ENCODE data around the gene SLC27A1. TPM values are rescaled to one million over a fixed set of nuclear protein-coding genes. Genes with fewer than 3 reads are reported as not detected.

The SLC27A1 gene
- total RNA-seq, 1 donor from 2014 or later, result 59.3 TPM

DNA sequence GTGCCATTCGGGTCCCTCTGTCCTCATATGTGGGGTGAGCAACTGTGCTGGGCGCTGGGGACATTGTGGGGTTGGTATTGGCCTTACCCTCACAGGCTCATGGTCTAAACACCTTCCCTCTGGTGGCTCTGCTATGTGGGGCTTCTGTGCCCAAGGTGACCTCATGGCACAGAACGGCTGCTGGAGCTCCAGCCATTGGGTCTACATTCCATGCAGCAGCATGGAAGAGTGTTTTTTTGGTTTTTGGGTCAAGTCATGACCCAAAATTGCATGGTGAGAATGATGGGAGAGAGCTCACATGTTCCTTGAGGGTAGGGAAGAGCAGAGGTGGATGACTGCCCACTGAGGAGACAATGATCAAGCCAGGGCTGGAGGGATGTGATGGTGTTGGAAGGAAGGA, 58.3 kb downstream of the SLC27A1 start:
- Histone ChIP-seq H3K4me1 (peaks cover 2% of the 10 kb centered on the region), H3K27ac (replicated peaks) (no peak overlapping the region), H3K4me3 (no peak overlapping the region), H3K36me3 (no peaks in the 10 kb centered on the region), H3K9me3 (replicated peaks) (peaks cover 10% of the 10 kb centered on the region), H3K27me3 (ENCODE audit: low read depth) (peaks cover 88% of the 10 kb centered on the region)
- intact Hi-C loops (cut with micrococcal nuclease), result no loop called here
- DNase-seq, result no peak
- TF ChIP-seq, protein P1, sequence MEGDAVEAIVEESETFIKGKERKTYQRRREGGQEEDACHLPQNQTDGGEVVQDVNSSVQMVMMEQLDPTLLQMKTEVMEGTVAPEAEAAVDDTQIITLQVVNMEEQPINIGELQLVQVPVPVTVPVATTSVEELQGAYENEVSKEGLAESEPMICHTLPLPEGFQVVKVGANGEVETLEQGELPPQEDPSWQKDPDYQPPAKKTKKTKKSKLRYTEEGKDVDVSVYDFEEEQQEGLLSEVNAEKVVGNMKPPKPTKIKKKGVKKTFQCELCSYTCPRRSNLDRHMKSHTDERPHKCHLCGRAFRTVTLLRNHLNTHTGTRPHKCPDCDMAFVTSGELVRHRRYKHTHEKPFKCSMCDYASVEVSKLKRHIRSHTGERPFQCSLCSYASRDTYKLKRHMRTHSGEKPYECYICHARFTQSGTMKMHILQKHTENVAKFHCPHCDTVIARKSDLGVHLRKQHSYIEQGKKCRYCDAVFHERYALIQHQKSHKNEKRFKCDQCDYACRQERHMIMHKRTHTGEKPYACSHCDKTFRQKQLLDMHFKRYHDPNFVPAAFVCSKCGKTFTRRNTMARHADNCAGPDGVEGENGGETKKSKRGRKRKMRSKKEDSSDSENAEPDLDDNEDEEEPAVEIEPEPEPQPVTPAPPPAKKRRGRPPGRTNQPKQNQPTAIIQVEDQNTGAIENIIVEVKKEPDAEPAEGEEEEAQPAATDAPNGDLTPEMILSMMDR (IDR thresholded peaks at IDR 0.05; ENCODE audit: borderline replicate concordance), result no peak

DNA sequence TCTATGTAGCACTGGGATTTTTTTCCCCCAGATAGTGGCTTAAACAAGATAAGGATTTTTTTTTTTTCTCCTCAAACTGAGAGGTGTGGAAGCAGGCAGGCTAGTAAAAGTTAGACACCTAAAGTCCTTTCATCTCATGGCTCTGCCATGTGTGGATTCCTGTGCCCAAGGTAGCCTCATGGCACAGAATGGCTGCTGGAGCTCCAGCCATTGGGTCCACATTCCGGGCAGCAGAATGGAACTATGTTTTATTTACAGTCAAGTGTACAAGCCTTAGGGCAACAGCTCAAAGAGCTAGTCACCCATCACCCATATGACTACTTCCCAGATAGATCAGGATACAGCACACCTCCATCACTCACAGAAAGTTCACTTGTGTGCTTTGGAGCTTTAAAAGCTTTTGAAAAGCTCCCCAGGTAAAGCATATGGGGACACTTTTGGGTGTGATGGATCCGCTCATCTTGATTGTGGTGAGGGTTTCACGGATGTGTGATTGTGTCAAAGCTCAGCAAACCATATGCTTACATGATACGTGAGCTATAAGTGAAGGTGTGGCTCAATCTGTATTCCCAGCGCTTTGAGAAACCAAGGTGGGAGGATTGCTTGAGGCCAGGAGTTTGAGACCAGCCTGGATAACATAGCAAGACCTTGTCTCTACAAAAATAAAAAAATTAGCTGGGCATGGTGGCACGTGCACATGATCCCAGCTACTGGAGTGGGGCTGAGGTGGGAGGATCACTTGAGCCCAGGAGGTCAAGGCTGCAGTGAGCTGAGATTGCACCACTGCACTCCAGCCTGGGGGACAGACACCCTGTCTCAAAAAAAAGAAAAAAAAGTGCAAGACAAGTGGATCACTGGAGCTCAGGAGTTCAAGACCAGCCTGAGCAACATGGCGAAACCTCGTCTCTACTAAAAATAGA, 59.2 kb downstream of the SLC27A1 start:
- Histone ChIP-seq H3K4me1 (no peaks in the 10 kb centered on the region), H3K36me3 (no peaks in the 10 kb centered on the region), H3K27me3 (ENCODE audit: low read depth) (peaks cover 92% of the 10 kb centered on the region), H3K27ac (replicated peaks) (no peak overlapping the region), H3K4me3 (no peak overlapping the region), H3K9me3 (replicated peaks) (peaks cover 10% of the 10 kb centered on the region)
- DNase-seq, result no peak
- TF ChIP-seq, protein P1 (IDR thresholded peaks at IDR 0.05; ENCODE audit: borderline replicate concordance), result no peak
- intact Hi-C loops (cut with micrococcal nuclease), result no loop called here

DNA sequence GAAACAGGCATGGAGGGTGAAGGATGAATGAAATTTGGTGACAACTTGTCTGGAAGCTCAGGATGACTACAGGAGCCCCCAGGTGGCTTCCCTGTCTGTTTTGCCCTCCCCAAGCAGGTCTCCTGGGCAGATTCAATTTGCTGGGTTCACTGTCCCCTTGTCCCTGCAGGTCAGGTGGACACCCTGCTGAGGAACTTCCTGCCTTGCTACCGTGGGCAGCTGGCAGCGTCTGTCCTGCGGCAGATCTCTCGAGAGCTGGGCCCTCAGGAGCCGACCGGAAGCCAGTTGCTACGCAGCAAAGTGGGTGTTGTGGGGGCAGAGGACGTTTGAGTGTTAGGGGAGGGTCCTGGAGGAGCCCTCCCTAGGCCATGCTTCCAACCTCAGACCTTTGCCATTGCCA, 60.3 kb downstream of the SLC27A1 start:
- intact Hi-C loops (cut with micrococcal nuclease), result no loop called here
- TF ChIP-seq, protein P1 (IDR thresholded peaks at IDR 0.05; ENCODE audit: borderline replicate concordance), result no peak
- DNase-seq, result no peak
- Histone ChIP-seq H3K4me1 (no peaks in the 10 kb centered on the region), H3K27me3 (ENCODE audit: low read depth) (peaks cover 88% of the 10 kb centered on the region), H3K9me3 (replicated peaks) (peaks cover 10% of the 10 kb centered on the region), H3K36me3 (no peaks in the 10 kb centered on the region), H3K4me3 (no peak overlapping the region), H3K27ac (replicated peaks) (no peak overlapping the region)

DNA sequence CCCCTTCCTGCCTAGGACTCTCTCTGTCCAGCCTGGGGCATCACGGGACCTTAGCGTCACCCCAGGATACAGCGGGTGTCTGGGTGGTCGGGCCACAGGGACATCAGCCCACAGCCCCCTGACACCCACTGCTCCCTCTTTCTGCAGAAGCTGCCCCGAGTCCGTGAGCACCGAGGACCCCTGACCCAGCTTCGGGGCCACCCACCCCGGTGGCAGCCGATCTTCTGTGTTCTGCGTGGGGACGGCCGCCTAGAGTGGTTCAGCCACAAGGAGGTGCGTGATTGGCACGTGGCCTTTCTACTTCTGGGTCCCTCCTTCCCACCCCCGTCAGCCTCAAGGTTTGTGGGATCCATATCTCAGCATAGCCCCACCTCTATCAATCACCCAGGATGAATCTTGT, 61.8 kb downstream of the SLC27A1 start:
- no peak for DNase-seq

DNA sequence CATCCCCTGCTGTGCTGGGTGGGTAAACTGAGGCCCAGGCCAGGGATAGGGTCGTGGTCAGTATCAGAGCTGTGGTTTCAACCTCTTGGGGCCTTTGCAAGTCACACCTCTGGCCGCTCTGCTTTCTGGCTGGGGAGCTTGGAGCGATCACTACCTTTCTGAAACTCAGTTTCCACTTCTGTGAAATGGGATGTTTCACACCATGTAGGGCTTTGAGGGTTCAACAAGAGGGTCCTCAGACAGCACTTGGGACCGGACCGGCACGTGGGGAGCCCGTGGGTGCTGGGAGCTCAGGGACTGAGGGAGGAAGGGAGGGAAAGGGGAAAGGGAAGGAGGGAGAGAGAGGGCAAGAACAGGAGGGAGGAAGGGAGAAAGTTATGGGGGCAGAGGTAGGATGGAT, 62.2 kb downstream of the SLC27A1 start:
- Histone ChIP-seq H3K4me1 (no peaks in the 10 kb centered on the region), H3K36me3 (no peaks in the 10 kb centered on the region), H3K27ac (replicated peaks) (no peak overlapping the region), H3K4me3 (no peak overlapping the region), H3K9me3 (replicated peaks) (peaks cover 10% of the 10 kb centered on the region), H3K27me3 (ENCODE audit: low read depth) (peaks cover 87% of the 10 kb centered on the region)
- DNase-seq, result no peak
- TF ChIP-seq, protein P1 (IDR thresholded peaks at IDR 0.05; ENCODE audit: borderline replicate concordance), result no peak
- intact Hi-C loops (cut with micrococcal nuclease), result no loop called here

More for the DNA sequence above, 61.8 kb downstream of the SLC27A1 start:
- Histone ChIP-seq H3K4me1 (no peaks in the 10 kb centered on the region), H3K27ac (replicated peaks) (no peak overlapping the region), H3K27me3 (ENCODE audit: low read depth) (peaks cover 87% of the 10 kb centered on the region), H3K4me3 (no peak overlapping the region), H3K36me3 (no peaks in the 10 kb centered on the region), H3K9me3 (replicated peaks) (peaks cover 10% of the 10 kb centered on the region)
- TF ChIP-seq, protein P1 (IDR thresholded peaks at IDR 0.05; ENCODE audit: borderline replicate concordance), result no peak
- intact Hi-C loops (cut with micrococcal nuclease), result no loop called here
